Measurements from ENCODE around the gene GNB3.

The GNB3 gene

GRCh38 chr12:6826734-6827436, 13.8 kb upstream of the GNB3 start:
- Histone ChIP-seq H3K4me3 (ENCODE audit: low read length) (peak overlapping the region; percentile 25; the same call in 1 of the 2 replicates), H3K36me3 (replicated peaks; ENCODE audit: low read depth, low read length) (peaks cover 2% of the 10 kb centered on the region), H3K27me3 (ENCODE audit: low read depth, low read length) (peaks cover 28% of the 10 kb centered on the region), H3K4me1 (ENCODE audit: low read length) (peaks cover 11% of the 10 kb centered on the region), H2AFZ (ENCODE audit: low read depth, low read length) (no peak overlapping the region), H4K20me1 (ENCODE audit: insufficient read depth, low read length) (no peaks in the 10 kb centered on the region), H3K79me2 (ENCODE audit: low read length) (no peaks in the 10 kb centered on the region), H3K27ac (ENCODE audit: low read length) (no peak overlapping the region), H3K9me3 (ENCODE audit: insufficient read depth, low read length) (no peaks in the 10 kb centered on the region), H3K9ac (ENCODE audit: low read length) (no peak overlapping the region), H3K4me2 (ENCODE audit: low read length) (peak overlapping the region; percentile 53)
- TF ChIP-seq CTCF (IDR thresholded peaks at IDR 0.05; ENCODE audit: low read depth, low read length) (no peak), EZH2phosphoT487 (IDR thresholded peaks at IDR 0.05; ENCODE audit: low read depth) (no peak)

GRCh38 chr12:6827437-6827911, 13.3 kb upstream of the GNB3 start:
- peaks cover 22% of the 10 kb centered on the region for H3K27me3 ChIP-seq (ENCODE audit: low read depth, low read length)
- no peak overlapping the region for H3K9ac ChIP-seq (ENCODE audit: low read length)
- H4K20me1 ChIP-seq (ENCODE audit: insufficient read depth, low read length) = no peaks in the 10 kb centered on the region
- peaks cover 11% of the 10 kb centered on the region for H3K4me1 ChIP-seq (ENCODE audit: low read length)
- no peaks in the 10 kb centered on the region for H3K79me2 ChIP-seq (ENCODE audit: low read length)
- H3K27ac ChIP-seq (ENCODE audit: low read length) = no peak overlapping the region
- no peak overlapping the region for H2AFZ ChIP-seq (ENCODE audit: low read depth, low read length)
- peak overlapping the region; percentile 25; the same call in 1 of the 2 replicates for H3K4me3 ChIP-seq (ENCODE audit: low read length)
- no peaks in the 10 kb centered on the region for H3K9me3 ChIP-seq (ENCODE audit: insufficient read depth, low read length)
- H3K36me3 ChIP-seq (replicated peaks; ENCODE audit: low read depth, low read length) = peaks cover 2% of the 10 kb centered on the region
- no peak for TF ChIP-seq EZH2phosphoT487 (IDR thresholded peaks at IDR 0.05; ENCODE audit: low read depth)
- no peak for TF ChIP-seq CTCF (IDR thresholded peaks at IDR 0.05; ENCODE audit: low read depth, low read length)
- peak overlapping the region; percentile 53 for H3K4me2 ChIP-seq (ENCODE audit: low read length)

GRCh38 chr12:6827982-6828780, 12.5 kb upstream of the GNB3 start, which contains the start of gene P3H3:
Gene P3H3, plus strand, starts transcription at chr12:6828407. Its CDS starts 34 bp downstream, at chr12:6828441.
- peak within 1 kb of the TSS; percentile 17 for H3K27ac ChIP-seq (ENCODE audit: low read length)

More at GRCh38 chr12:6827982-6828780, 12.5 kb upstream of the GNB3 start, which contains the start of gene P3H3:
- peaks cover 11% of the 10 kb centered on the region for H3K4me1 ChIP-seq (ENCODE audit: low read length)
- no peaks in the 10 kb centered on the region for H4K20me1 ChIP-seq (ENCODE audit: insufficient read depth, low read length)
- no peaks in the 10 kb centered on the region for H3K9me3 ChIP-seq (ENCODE audit: insufficient read depth, low read length)
- peak within 1 kb of the TSS; percentile 89 for H3K9ac ChIP-seq (ENCODE audit: low read length)
- TF ChIP-seq EZH2phosphoT487 (IDR thresholded peaks at IDR 0.05; ENCODE audit: low read depth) (no peak), CTCF (IDR thresholded peaks at IDR 0.05; ENCODE audit: low read depth, low read length) (no peak)
- H3K79me2 ChIP-seq (ENCODE audit: low read length) = no peaks in the 10 kb centered on the region
- H3K36me3 ChIP-seq (replicated peaks; ENCODE audit: low read depth, low read length) = peaks cover 2% of the 10 kb centered on the region
- H2AFZ ChIP-seq (ENCODE audit: low read depth, low read length) = peak within 1 kb of the TSS; percentile 67
- H3K4me2 ChIP-seq (ENCODE audit: low read length) = peak within 1 kb of the TSS; percentile 85
- peak within 1 kb of the TSS; percentile 90 for H3K4me3 ChIP-seq (ENCODE audit: low read length)
- H3K27me3 ChIP-seq (ENCODE audit: low read depth, low read length) = peaks cover 17% of the 10 kb centered on the region

Data from OCI-LY3 (cell line).